Hematopoietic multipotent progenitor cell treated with erythropoietin and hydrocortisone succinate and interleukin-3 and kit ligand, for 4 days (in vitro differentiated cells): Measurements from ENCODE around the gene CUEDC1.
A peak's percentile ranks its signal among the peaks of the same experiment; 100 is the strongest.

Source experiments
- DNase-seq: peaks from one replicate; pipeline ENCODE4 v3.0.0-alpha.2; 2015

The CUEDC1 gene

GRCh38 chr17:57957120-57957850, 2.1 kb upstream of the CUEDC1 start:
- DNase-seq: no peak

- DNase-seq: peak; percentile 64
Measured at GRCh38 chr17:57956291-57957119, 1.3 kb upstream of the CUEDC1 start.

GRCh38 chr17:57954397-57955182, 622 bp downstream of the CUEDC1 start:
- DNase-seq: no peak

- no peak for DNase-seq
Measured at GRCh38 chr17:57953705-57954396, 1.4 kb downstream of the CUEDC1 start.

GRCh38 chr17:57953219-57953618, 2.0 kb downstream of the CUEDC1 start:
- DNase-seq: no peak

GRCh38 chr17:57949649-57950048, 5.6 kb downstream of the CUEDC1 start:
- DNase-seq: peak; percentile 69

- peak; percentile 60 for DNase-seq
Measured at GRCh38 chr17:57948555-57949420, 6.4 kb downstream of the CUEDC1 start.

- no peak for DNase-seq
Measured at GRCh38 chr17:57948169-57948554, 7.0 kb downstream of the CUEDC1 start.

GRCh38 chr17:57947369-57947768, 7.8 kb downstream of the CUEDC1 start:
- no peak for DNase-seq

- peak; percentile 74 for DNase-seq
Measured at GRCh38 chr17:57946798-57947358, 8.3 kb downstream of the CUEDC1 start.

- DNase-seq: no peak
Measured at GRCh38 chr17:57945996-57946797, 9.0 kb downstream of the CUEDC1 start.

GRCh38 chr17:57944908-57945307, 10.3 kb downstream of the CUEDC1 start:
- no peak for DNase-seq

- DNase-seq: no peak
Measured at GRCh38 chr17:57943645-57944044, 11.6 kb downstream of the CUEDC1 start.

GRCh38 chr17:57943140-57943539, 12.1 kb downstream of the CUEDC1 start:
- DNase-seq: no peak

- no peak for DNase-seq
Measured at GRCh38 chr17:57941384-57942370, 13.5 kb downstream of the CUEDC1 start.

GRCh38 chr17:57940653-57941329, 14.4 kb downstream of the CUEDC1 start:
- no peak for DNase-seq

GRCh38 chr17:57940231-57940630, 15.0 kb downstream of the CUEDC1 start:
- no peak for DNase-seq

GRCh38 chr17:57939797-57940196, 15.4 kb downstream of the CUEDC1 start:
- peak; percentile 81 for DNase-seq

- no peak for DNase-seq
Measured at GRCh38 chr17:57938061-57938502, 17.1 kb downstream of the CUEDC1 start.
